NCI-H748 (cell line): ENCODE results near the gene ERMARD.

Experiments
- DNase-seq: peaks from one replicate; lab custom pipeline; 2025; ENCODE audit not compliant: unreplicated experiment; lab: John Stamatoyannopoulos, UW

ERMARD gene

DNA sequence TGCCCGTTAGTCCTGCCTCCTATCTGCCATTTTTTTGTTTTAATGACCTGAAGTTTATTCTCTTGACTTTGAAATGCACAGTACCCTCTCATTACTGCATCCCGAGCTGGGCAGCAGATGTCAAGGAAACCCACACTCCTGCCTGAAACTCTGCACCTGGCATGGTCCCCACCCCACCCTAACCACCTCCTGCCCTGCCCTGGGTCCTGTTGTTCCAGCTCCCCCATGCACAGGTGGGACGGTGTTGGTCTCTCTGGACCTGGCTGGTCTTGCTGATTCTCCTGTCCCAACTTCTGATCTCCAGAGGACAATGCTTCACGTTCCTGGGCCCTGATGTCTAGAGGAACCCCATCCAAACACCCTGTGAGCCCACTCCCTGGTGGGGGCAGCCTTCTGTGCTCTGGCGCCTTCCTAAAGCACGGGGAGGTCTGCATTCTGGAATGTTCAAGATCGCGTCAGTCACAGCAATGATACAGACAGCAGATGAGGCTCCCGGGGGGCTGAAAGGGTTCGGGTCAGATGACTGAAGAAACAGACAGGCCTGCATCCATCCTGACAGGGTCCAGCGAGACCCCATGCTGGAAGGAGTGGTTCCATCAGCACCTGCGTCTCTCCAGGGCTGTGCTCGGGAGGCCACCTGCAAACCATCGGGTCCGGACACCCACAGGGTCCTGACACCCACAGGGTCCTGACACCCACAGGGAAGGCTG, 73.6 kb downstream of the ERMARD start:
- DNase-seq, result no peak

DNA sequence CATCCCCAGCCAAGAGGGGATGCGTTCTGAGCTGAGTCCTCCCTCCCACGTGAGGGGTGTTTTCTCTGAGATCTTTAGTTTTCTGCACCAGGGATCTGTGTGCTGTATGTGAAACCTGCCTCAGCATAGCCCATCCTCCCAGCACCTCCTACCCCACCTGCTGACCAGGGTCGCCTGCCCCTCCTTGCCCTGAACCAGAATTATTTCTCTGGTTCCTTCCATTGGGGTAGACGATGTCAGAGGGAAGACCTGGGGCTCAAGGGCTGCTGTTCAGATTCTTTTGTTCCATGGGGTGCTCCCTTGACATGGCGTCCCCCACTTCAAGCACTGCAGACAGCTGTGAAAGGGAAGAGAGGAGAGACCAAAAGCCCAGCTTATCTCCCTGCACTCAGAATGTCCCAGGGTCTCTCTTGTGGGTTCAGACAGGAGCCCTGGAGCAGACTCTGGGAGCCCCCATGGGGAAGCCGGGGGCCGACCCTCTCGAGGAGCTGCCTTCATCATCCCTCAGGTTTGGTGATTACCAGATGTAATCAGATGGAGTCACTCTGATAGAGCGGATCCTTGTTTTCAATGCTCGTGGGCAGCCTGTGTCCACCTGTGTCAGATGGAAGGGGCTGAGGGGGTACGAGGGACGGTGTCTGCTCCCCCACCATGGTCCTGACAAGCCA, 74.3 kb downstream of the ERMARD start:
- no peak for DNase-seq

DNA sequence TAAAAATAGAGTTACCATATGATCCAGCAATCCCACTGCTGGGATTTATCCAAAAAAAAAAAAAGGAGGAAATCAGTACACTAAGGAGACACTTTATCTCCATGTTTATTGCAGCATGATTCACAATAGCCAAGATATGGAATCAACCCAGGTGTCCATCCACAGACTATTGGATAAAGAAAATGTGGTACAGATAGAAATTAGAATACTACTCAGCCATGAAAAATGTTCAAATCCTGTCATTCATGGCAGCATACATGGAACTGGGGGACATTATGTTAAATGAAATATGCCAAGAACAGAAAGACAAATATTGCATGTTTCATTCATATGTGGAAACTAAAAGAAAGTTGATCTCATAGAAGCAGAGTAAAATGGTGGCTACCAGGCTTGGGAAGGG, 75.3 kb downstream of the ERMARD start:
- no peak for DNase-seq

DNA sequence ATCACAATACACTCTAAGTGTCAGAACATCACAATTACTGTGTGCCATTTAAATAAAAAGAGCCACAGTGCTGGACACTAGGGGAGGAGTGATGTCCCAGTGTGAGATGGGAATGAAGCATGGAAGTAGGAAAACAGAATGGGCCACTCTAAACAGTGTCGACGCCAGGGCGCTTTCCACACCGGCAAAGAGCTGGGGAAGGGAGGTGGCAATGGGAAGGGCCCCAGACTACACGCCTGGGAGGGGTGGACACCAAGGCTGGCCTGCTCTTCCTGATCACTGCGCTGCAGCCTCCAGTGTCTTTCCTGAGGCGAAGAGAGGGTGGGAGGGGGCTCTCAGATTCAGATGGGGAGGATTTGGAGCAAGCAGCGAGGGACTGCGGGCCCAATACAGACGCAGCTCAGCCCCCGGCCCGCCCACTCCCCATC, 75.9 kb downstream of the ERMARD start:
- no peak for DNase-seq

GRCh38 chr6:169828176-169828575, 76.8 kb downstream of the ERMARD start:
- no peak for DNase-seq

GRCh38 chr6:169829786-169830185, 78.4 kb downstream of the ERMARD start:
- no peak for DNase-seq

DNA sequence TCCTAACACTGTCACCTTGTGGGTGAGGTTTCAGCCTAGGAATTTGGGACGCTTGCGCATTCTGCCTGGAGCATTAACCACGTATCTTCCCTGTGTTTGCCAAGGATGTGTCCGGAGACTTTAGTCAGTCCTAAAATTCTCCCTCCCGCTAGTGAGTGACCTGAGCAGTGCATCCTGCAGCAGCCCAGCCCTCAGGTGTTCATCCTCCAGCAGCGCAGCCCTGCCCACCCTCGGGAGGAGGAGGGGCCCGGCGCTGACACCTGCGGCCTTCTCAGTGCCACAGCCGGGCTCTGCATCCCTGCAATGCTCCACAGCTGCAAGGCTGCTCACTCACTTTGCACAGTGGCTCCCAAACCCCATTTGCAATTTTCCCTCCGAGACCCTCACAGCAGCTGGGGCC, 79.5 kb downstream of the ERMARD start:
- peak; percentile 14 for DNase-seq
